BJ (cell line): ENCODE results near the gene SAMM50. TPM values are rescaled to one million over a fixed set of nuclear protein-coding genes. Genes with fewer than 3 reads are reported as not detected.

ENCODE experiments used
- CTCF ChIA-PET: fragments of 350-600 bp; formaldehyde crosslinking; extraction: SDS; loops from one replicate; lab custom pipeline; 2021; ENCODE audit warnings: antibody characterized with exemption, inconsistent platforms; lab: Yijun Ruan, JAX
- POLR2A ChIA-PET: fragments of 300-600 bp; sonication (Branson Sonifier 250); formaldehyde crosslinking; extraction: SDS; loops from one replicate; lab custom pipeline; 2021; ENCODE audit warnings: antibody characterized with exemption; lab: Charles Lee
- DNase-seq: peaks from one replicate; pipeline ENCODE4 v3.0.0-alpha.2; 2011; ENCODE audit warnings: low read depth
- H3K27me3 ChIP-seq: 2 replicates; pipeline ENCODE4 v1.6.0; 2011; ENCODE audit warnings: low read length; ENCODE audit not compliant: control insufficient read depth, insufficient read depth
- H3K36me3 ChIP-seq: 2 replicates; pipeline ENCODE4 v1.5.1; 2011; ENCODE audit warnings: low read length; ENCODE audit not compliant: control insufficient read depth, insufficient read depth
- H3K4me3 ChIP-seq: 2 replicates; pipeline ENCODE4 v1.5.1; 2011; ENCODE audit warnings: low read depth, mild to moderate bottlenecking, control low read depth, low read length
- CTCF ChIP-seq: IDR thresholded peaks from 2 replicates; pipeline ENCODE4 v1.5.1; 2011; ENCODE audit warnings: low read depth, mild to moderate bottlenecking, control low read depth, inconsistent platforms, low read length, moderate library complexity; ENCODE audit not compliant: insufficient read depth
- polyA plus RNA-seq: library from polyadenylated mRNA; depleted of rRNA; stranded (reverse); fragments of >200 nt; gene quantifications from 2 replicates; pipeline ENCODE4 v1.2.3, GENCODE V29; 2011; rRNA removed

The SAMM50 gene
- polyA plus RNA-seq, 1 experiment: 40.7 TPM

DNA sequence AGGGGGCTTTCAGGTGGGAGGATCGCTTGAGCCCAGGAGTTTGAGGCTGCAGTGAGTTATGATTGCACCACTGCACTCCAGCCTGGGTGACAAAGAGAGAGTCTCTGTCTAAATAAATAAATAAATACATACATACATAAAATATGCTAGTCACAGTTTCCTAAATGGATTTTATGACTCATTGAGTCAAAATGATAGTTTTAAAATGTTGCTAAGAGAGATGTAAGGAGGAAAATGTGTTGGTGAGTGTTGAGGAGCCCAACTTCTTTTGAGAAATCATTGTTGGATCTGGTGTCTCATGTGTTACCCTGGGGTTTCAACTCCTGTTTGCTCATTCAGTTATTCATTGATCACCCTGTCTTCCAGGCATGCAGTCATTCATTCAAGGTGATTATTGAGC, 89.9 kb downstream of the SAMM50 start:
- no peaks in the 10 kb centered on the region for H3K36me3 ChIP-seq
- no peak for TF ChIP-seq CTCF
- no peak for DNase-seq
- POLR2A ChIA-PET: no interaction called here
- no peaks in the 10 kb centered on the region for H3K27me3 ChIP-seq
- no peak overlapping the region for H3K4me3 ChIP-seq
- CTCF ChIA-PET: no interaction called here

Other genes starting within 250 kb of the SAMM50 start
- gene EFCAB6, start 143.1 kb upstream of the SAMM50 start, polyA plus RNA-seq: 0.75 and 1.4 TPM in 2 replicates
- 0.15 and 0.39 TPM in 2 replicates for gene SULT4A1, start 92.9 kb upstream of the SAMM50 start, polyA plus RNA-seq
- not detected in 2 replicates for gene PNPLA5, start 63.4 kb upstream of the SAMM50 start, polyA plus RNA-seq
- 3.4 and 4.8 TPM in 2 replicates for gene PNPLA3, start 31.6 kb upstream of the SAMM50 start, polyA plus RNA-seq
- gene PARVB, start 68.9 kb downstream of the SAMM50 start, polyA plus RNA-seq: 57.8 and 65.8 TPM in 2 replicates
- not detected in 2 replicates for gene PARVG, start 225.5 kb downstream of the SAMM50 start, polyA plus RNA-seq